ENCODE data around the gene TBL1X. TPM values are rescaled to one million over a fixed set of nuclear protein-coding genes. Genes with fewer than 3 reads are reported as not detected.

Gene TBL1X
- total and polyA plus RNA-seq, 4 donors = 2.3 to 21.7 (median 13.3) TPM

- Histone ChIP-seq H3K4me3 (no peak overlapping the region), H3K9ac (ENCODE audit: insufficient read depth in 1 of 2, low read length in 2 of 2) (no peak overlapping the region), H3K27me3 (ENCODE audit: control insufficient read depth in 3 of 3, insufficient read depth in 3 of 3, low read length in 2 of 3) (peaks cover 0 to 3% (median 0%) of the 10 kb centered on the region in 3 donors), H3K27ac (ENCODE audit: low read depth in 1 of 2, low read length in 1 of 2) (no peak overlapping the region), H3K36me3 (ENCODE audit: control insufficient read depth in 4 of 4, insufficient read depth in 4 of 4, low read length in 4 of 4) (no peaks in the 10 kb centered on the region), H3K9me3 (ENCODE audit: control insufficient read depth in 4 of 4, insufficient read depth in 3 of 4, low read length in 3 of 4) (peaks cover 0 to 6% (median under 1%) of the 10 kb centered on the region in 4 donors), H3K4me1 (ENCODE audit: control insufficient read depth in 5 of 5, insufficient read depth in 5 of 5, low read length in 5 of 5) (peaks cover 0 to 9% (median 0%) of the 10 kb centered on the region in 5 donors)
- 39 to 45% methylated on average over 12 to 14 of the region's 14 CpGs for WGBS, 2 donors
- DNase-seq (peak in 2 of 3 donors; percentile 63 to 72), ATAC-seq (ENCODE audit: insufficient read depth, low FRiP score) (no peak)
- no peak for TF ChIP-seq CTCF (IDR thresholded peaks at IDR 0.05; ENCODE audit: control extremely low read depth, extremely low read depth)
These were observed 44.3 kb upstream of the TBL1X start for GRCh38 chrX:9420275-9421265.

- no peak overlapping the region for H3K9ac ChIP-seq (ENCODE audit: insufficient read depth in 1 of 2, low read length in 2 of 2)
- ATAC-seq (ENCODE audit: insufficient read depth, low FRiP score) (no peak), DNase-seq (no peak)
- no peaks in the 10 kb centered on the region for H3K36me3 ChIP-seq (ENCODE audit: control insufficient read depth in 4 of 4, insufficient read depth in 4 of 4, low read length in 4 of 4)
- H3K4me1 ChIP-seq (ENCODE audit: control insufficient read depth in 5 of 5, insufficient read depth in 5 of 5, low read length in 5 of 5) = no peaks in the 10 kb centered on the region
- no peak overlapping the region for H3K4me3 ChIP-seq
- no peak for TF ChIP-seq CTCF (IDR thresholded peaks at IDR 0.05; ENCODE audit: control extremely low read depth, extremely low read depth)
- WGBS, 2 donors = 69 to 86% methylated on average over 9 to 12 of the region's 12 CpGs
- H3K27me3 ChIP-seq (ENCODE audit: control insufficient read depth in 3 of 3, insufficient read depth in 3 of 3, low read length in 2 of 3) = no peaks in the 10 kb centered on the region
- H3K27ac ChIP-seq (ENCODE audit: low read depth in 1 of 2, low read length in 1 of 2) = no peak overlapping the region
- H3K9me3 ChIP-seq (ENCODE audit: control insufficient read depth in 4 of 4, insufficient read depth in 3 of 4, low read length in 3 of 4) = peaks cover 0 to 6% (median 0%) of the 10 kb centered on the region in 4 donors
These were observed 35.1 kb upstream of the TBL1X start for GRCh38 chrX:9429767-9430166.

- no peak for ATAC-seq (ENCODE audit: insufficient read depth, low FRiP score)
- H3K4me1 ChIP-seq (ENCODE audit: control insufficient read depth in 5 of 5, insufficient read depth in 5 of 5, low read length in 5 of 5) = no peaks in the 10 kb centered on the region
- no peak for TF ChIP-seq CTCF (IDR thresholded peaks at IDR 0.05; ENCODE audit: control extremely low read depth, extremely low read depth)
- no peak overlapping the region for H3K27ac ChIP-seq (ENCODE audit: low read depth in 1 of 2, low read length in 1 of 2)
- 73 to 84% methylated on average over 5 of the region's 5 CpGs for WGBS, 2 donors
- H3K4me3 ChIP-seq = no peak overlapping the region
- no peaks in the 10 kb centered on the region for H3K36me3 ChIP-seq (ENCODE audit: control insufficient read depth in 4 of 4, insufficient read depth in 4 of 4, low read length in 4 of 4)
- peaks cover 0 to 5% (median 0%) of the 10 kb centered on the region in 4 donors for H3K9me3 ChIP-seq (ENCODE audit: control insufficient read depth in 4 of 4, insufficient read depth in 3 of 4, low read length in 3 of 4)
- DNase-seq = peak in 2 of 3 donors; percentile 25 to 34
- no peak overlapping the region for H3K9ac ChIP-seq (ENCODE audit: insufficient read depth in 1 of 2, low read length in 2 of 2)
- H3K27me3 ChIP-seq (ENCODE audit: control insufficient read depth in 3 of 3, insufficient read depth in 3 of 3, low read length in 2 of 3) = no peaks in the 10 kb centered on the region
These were observed 34.4 kb upstream of the TBL1X start for GRCh38 chrX:9430346-9430921.
